Neural cell (in vitro differentiated cells): Measurements from ENCODE around the gene XG. TPM values are rescaled to one million over a fixed set of nuclear protein-coding genes. Genes with fewer than 3 reads are reported as not detected.

ENCODE experiments used
- H2AFZ ChIP-seq: fragments of 200-600, 300-800 bp; sonication (generic), shearing (Covaris generic); 2 replicates; pipeline ENCODE4 v1.6.0; 2014; ENCODE audit warnings: low read depth, mild to moderate bottlenecking, antibody characterized with exemption, low read length, moderate library complexity
- H3F3A ChIP-seq: fragments of 200-600 bp; shearing (Covaris generic); 2 replicates; pipeline ENCODE4 v1.6.1; 2016; ENCODE audit warnings: mild to moderate bottlenecking, moderate library complexity, mixed read lengths, antibody characterized with exemption, low read length; ENCODE audit not compliant: insufficient read depth, poor library complexity, severe bottlenecking
- H3K27ac ChIP-seq: fragments of 200-600, 300-800 bp; sonication (generic), shearing (Covaris generic); 2 replicates; pipeline ENCODE4 v1.5.1; 2014; ENCODE audit warnings: mild to moderate bottlenecking, low read length, moderate library complexity
- H3K27me3 ChIP-seq: fragments of 300-800, 200-600 bp; sonication (generic), shearing (Covaris generic); 2 replicates; pipeline ENCODE4 v1.6.0; 2014; ENCODE audit warnings: mild to moderate bottlenecking, low read depth, low read length, moderate library complexity; ENCODE audit not compliant: insufficient read depth
- H3K36me3 ChIP-seq: fragments of 300-800, 200-600 bp; sonication (generic), shearing (Covaris generic); 2 replicates; pipeline ENCODE4 v1.5.1; 2014; ENCODE audit warnings: mild to moderate bottlenecking, antibody characterized with exemption, low read length, moderate library complexity; ENCODE audit not compliant: insufficient read depth
- H3K4me2 ChIP-seq: fragments of 300-800, 200-600 bp; sonication (generic), shearing (Covaris generic); 2 replicates; pipeline ENCODE4 v1.6.0; 2014; ENCODE audit warnings: mild to moderate bottlenecking, low read length
- H3K4me3 ChIP-seq: fragments of 300-800, 200-600 bp; sonication (generic), shearing (Covaris generic); 2 replicates; pipeline ENCODE4 v1.5.1; 2014; ENCODE audit warnings: mild to moderate bottlenecking, low read length, moderate library complexity
- H3K79me2 ChIP-seq: fragments of 200-600 bp; shearing (Covaris generic); replicated peaks from 2 replicates; pipeline ENCODE4 v1.6.0; 2014; ENCODE audit warnings: mild to moderate bottlenecking, low read length, moderate library complexity; ENCODE audit not compliant: insufficient read depth
- H3K9ac ChIP-seq: fragments of 300-800, 200-600 bp; sonication (generic), shearing (Covaris generic); 2 replicates; pipeline ENCODE4 v1.6.1; 2016; ENCODE audit warnings: mild to moderate bottlenecking, low read length, mixed read lengths
- H3K9me2 ChIP-seq: fragments of 200-600 bp; shearing (Covaris generic); 2 replicates; pipeline ENCODE4 v1.6.1; 2016; ENCODE audit warnings: mild to moderate bottlenecking, low read length, mixed read lengths; ENCODE audit not compliant: insufficient read depth
- H3K9me3 ChIP-seq: fragments of 200-600, 300-800 bp; sonication (generic), shearing (Covaris generic); 2 replicates; pipeline ENCODE4 v1.6.1; 2016; ENCODE audit warnings: mild to moderate bottlenecking, mixed run types, low read length, moderate library complexity, mixed read lengths
- H4K20me1 ChIP-seq: fragments of 200-600 bp; shearing (Covaris generic); 2 replicates; pipeline ENCODE4 v1.6.1; 2016; ENCODE audit warnings: mild to moderate bottlenecking, mixed run types; ENCODE audit not compliant: insufficient read depth
- EP300 ChIP-seq: fragments of 450-650 bp; conservative IDR thresholded peaks from 2 replicates; pipeline ENCODE4 v1.6.1; 2014; ENCODE audit warnings: antibody characterized with exemption, mild to moderate bottlenecking, moderate library complexity; ENCODE audit not compliant: poor library complexity, severe bottlenecking
- EZH2 ChIP-seq: fragments of 200-600, 300-800 bp; shearing (Covaris generic), sonication (generic); IDR thresholded peaks from 2 replicates; pipeline ENCODE4 v1.6.1; 2014; ENCODE audit warnings: antibody characterized with exemption, low read length, borderline replicate concordance, mild to moderate bottlenecking; ENCODE audit not compliant: insufficient read depth, poor library complexity, severe bottlenecking
- MXI1 ChIP-seq: fragments of 450-650 bp; conservative IDR thresholded peaks from 2 replicates; pipeline ENCODE4 v1.6.1; 2014; ENCODE audit warnings: antibody characterized with exemption, mild to moderate bottlenecking; ENCODE audit not compliant: poor library complexity, severe bottlenecking
- POLR2AphosphoS5 ChIP-seq: IDR thresholded peaks from 2 replicates; pipeline ENCODE4 v1.6.1; 2012
- SMC3 ChIP-seq: fragments of 450-650 bp; conservative IDR thresholded peaks from 2 replicates; pipeline ENCODE4 v1.6.1; 2014; ENCODE audit warnings: antibody characterized with exemption, mild to moderate bottlenecking, moderate library complexity; ENCODE audit not compliant: poor library complexity
- TAF1 ChIP-seq: IDR thresholded peaks from 2 replicates; pipeline ENCODE4 v1.6.1; 2012; ENCODE audit warnings: low read depth
- polyA plus RNA-seq: library from polyadenylated mRNA; depleted of rRNA; stranded (reverse); fragments of >200 nt; gene quantifications from 2 replicates; pipeline ENCODE4 v1.2.3, GENCODE V29; 2014
- TF ChIP-seq, protein P1 (sequence below): IDR thresholded peaks from 2 replicates; pipeline ENCODE4 v1.6.1; 2012; ENCODE audit warnings: borderline replicate concordance

The XG gene
- polyA plus RNA-seq, 1 donor from 2014 or later: 0.37 TPM

GRCh38 chrX:2765549-2765830 lies 13.7 kb downstream of the XG start:
- Histone ChIP-seq H3F3A (no peaks in the 10 kb centered on the region), H3K27me3 (no peaks in the 10 kb centered on the region), H2AFZ (no peak overlapping the region), H3K9me2 (no peaks in the 10 kb centered on the region), H3K9me3 (no peaks in the 10 kb centered on the region), H3K4me3 (no peak overlapping the region), H3K36me3 (no peaks in the 10 kb centered on the region), H3K4me2 (no peak overlapping the region), H3K9ac (no peak overlapping the region), H3K79me2 (no peaks in the 10 kb centered on the region), H3K27ac (no peak overlapping the region), H4K20me1 (no peaks in the 10 kb centered on the region)
- TF ChIP-seq EZH2: no peak
- no peak for TF ChIP-seq SMC3
- TF ChIP-seq EP300: no peak
- no peak for TF ChIP-seq MXI1
- TF ChIP-seq, protein P1, sequence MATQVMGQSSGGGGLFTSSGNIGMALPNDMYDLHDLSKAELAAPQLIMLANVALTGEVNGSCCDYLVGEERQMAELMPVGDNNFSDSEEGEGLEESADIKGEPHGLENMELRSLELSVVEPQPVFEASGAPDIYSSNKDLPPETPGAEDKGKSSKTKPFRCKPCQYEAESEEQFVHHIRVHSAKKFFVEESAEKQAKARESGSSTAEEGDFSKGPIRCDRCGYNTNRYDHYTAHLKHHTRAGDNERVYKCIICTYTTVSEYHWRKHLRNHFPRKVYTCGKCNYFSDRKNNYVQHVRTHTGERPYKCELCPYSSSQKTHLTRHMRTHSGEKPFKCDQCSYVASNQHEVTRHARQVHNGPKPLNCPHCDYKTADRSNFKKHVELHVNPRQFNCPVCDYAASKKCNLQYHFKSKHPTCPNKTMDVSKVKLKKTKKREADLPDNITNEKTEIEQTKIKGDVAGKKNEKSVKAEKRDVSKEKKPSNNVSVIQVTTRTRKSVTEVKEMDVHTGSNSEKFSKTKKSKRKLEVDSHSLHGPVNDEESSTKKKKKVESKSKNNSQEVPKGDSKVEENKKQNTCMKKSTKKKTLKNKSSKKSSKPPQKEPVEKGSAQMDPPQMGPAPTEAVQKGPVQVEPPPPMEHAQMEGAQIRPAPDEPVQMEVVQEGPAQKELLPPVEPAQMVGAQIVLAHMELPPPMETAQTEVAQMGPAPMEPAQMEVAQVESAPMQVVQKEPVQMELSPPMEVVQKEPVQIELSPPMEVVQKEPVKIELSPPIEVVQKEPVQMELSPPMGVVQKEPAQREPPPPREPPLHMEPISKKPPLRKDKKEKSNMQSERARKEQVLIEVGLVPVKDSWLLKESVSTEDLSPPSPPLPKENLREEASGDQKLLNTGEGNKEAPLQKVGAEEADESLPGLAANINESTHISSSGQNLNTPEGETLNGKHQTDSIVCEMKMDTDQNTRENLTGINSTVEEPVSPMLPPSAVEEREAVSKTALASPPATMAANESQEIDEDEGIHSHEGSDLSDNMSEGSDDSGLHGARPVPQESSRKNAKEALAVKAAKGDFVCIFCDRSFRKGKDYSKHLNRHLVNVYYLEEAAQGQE: no peak
- no peak for TF ChIP-seq POLR2AphosphoS5

GRCh38 chrX:2766906-2767305 lies 15.1 kb downstream of the XG start:
- H3K4me2 ChIP-seq: no peak overlapping the region
- H3F3A ChIP-seq: no peaks in the 10 kb centered on the region
- no peak overlapping the region for H3K4me3 ChIP-seq
- no peaks in the 10 kb centered on the region for H3K9me2 ChIP-seq
- no peak for TF ChIP-seq TAF1
- TF ChIP-seq SMC3: no peak
- TF ChIP-seq, protein P1: no peak
- no peak for TF ChIP-seq MXI1
- H4K20me1 ChIP-seq: no peaks in the 10 kb centered on the region
- H3K79me2 ChIP-seq: no peaks in the 10 kb centered on the region
- H3K27ac ChIP-seq: no peak overlapping the region
- no peaks in the 10 kb centered on the region for H3K27me3 ChIP-seq
- no peaks in the 10 kb centered on the region for H3K9me3 ChIP-seq
- no peaks in the 10 kb centered on the region for H3K36me3 ChIP-seq
- H3K9ac ChIP-seq: no peak overlapping the region
- no peak overlapping the region for H2AFZ ChIP-seq
